Subcutaneous adipose tissue (tissue), 4 donors: ENCODE data around the gene ARHGAP45. TPM values are rescaled to one million over a fixed set of nuclear protein-coding genes. Genes with fewer than 3 reads are reported as not detected.

ENCODE experiments used
- CTCF ChIP-seq: fragments of 450-650 bp; IDR thresholded peaks from one replicate; pipeline ENCODE4 v1.5.1; 2016; ENCODE audit warnings: low read depth, mild to moderate bottlenecking, control low read depth, antibody characterized with exemption, moderate library complexity
- total RNA-seq, 4 donors: library from RNA; depleted of rRNA; stranded (reverse); fragments of >200 nt; gene quantifications; one replicate each; pipeline ENCODE4 v1.1.0, GENCODE V29; 2016

Gene ARHGAP45
- total RNA-seq, 4 donors from 2014 or later: 31.3 to 52.5 (median 44.0) TPM

GRCh38 chr19:1068009-1069001, 1.3 kb downstream of the ARHGAP45 start:
- TF ChIP-seq CTCF: no peak

GRCh38 chr19:1069009-1069779, 2.2 kb downstream of the ARHGAP45 start:
- no peak for TF ChIP-seq CTCF

GRCh38 chr19:1070576-1070930, 3.6 kb downstream of the ARHGAP45 start:
- TF ChIP-seq CTCF: no peak

- no peak for TF ChIP-seq CTCF
Observed at GRCh38 chr19:1070931-1071791, 4.2 kb downstream of the ARHGAP45 start.

GRCh38 chr19:1072371-1073015, 5.5 kb downstream of the ARHGAP45 start:
- TF ChIP-seq CTCF: no peak

- TF ChIP-seq CTCF: no peak
Observed at GRCh38 chr19:1073063-1073955, 6.3 kb downstream of the ARHGAP45 start.
